Esophagus squamous epithelium (tissue), 4 donors: ENCODE data around the gene UBE4A.

Experiments
- POLR2A ChIP-seq, 4 donors: fragments of 450-650 bp; IDR thresholded peaks; one replicate each; pipeline ENCODE4 v1.6.1; 2017; ENCODE audit warnings: antibody characterized with exemption in 4 of 4, mild to moderate bottlenecking in 4 of 4, moderate library complexity in 3 of 4
- TF ChIP-seq, protein P1 (sequence below), 6 experiments: fragments of 450-650 bp in 4 of 6; fragments of 200-600 bp in 2 of 6; sonication (generic) in 2 of 6; IDR thresholded peaks; one replicate each; pipeline ENCODE4 v1.5.1; 2016 to 2019; ENCODE audit warnings: antibody characterized with exemption in 6 of 6, mild to moderate bottlenecking in 4 of 6, moderate library complexity in 4 of 6

- TF ChIP-seq, protein P1, sequence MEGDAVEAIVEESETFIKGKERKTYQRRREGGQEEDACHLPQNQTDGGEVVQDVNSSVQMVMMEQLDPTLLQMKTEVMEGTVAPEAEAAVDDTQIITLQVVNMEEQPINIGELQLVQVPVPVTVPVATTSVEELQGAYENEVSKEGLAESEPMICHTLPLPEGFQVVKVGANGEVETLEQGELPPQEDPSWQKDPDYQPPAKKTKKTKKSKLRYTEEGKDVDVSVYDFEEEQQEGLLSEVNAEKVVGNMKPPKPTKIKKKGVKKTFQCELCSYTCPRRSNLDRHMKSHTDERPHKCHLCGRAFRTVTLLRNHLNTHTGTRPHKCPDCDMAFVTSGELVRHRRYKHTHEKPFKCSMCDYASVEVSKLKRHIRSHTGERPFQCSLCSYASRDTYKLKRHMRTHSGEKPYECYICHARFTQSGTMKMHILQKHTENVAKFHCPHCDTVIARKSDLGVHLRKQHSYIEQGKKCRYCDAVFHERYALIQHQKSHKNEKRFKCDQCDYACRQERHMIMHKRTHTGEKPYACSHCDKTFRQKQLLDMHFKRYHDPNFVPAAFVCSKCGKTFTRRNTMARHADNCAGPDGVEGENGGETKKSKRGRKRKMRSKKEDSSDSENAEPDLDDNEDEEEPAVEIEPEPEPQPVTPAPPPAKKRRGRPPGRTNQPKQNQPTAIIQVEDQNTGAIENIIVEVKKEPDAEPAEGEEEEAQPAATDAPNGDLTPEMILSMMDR (IDR thresholded peaks at IDR 0.05), result no peak
- no peak for TF ChIP-seq POLR2A (IDR thresholded peaks at IDR 0.05)
Observed at GRCh38 chr11:118383657-118384056, 24.3 kb downstream of the UBE4A start.
